Activated CD8-positive, alpha-beta T cell treated with anti-CD3 and anti-CD28 coated beads for 36 hours (primary cell): ENCODE data around the gene TBC1D14. TPM values are rescaled to one million over a fixed set of nuclear protein-coding genes. Genes with fewer than 3 reads are reported as not detected.

Source experiments
- ATAC-seq: fragments of 200-7000 bp; cut with Tn5 transposase; one replicate; pipeline ENCODE4 v1.10.0; 2021; ENCODE audit warnings: mild to moderate bottlenecking, moderate library complexity
- CTCF ChIA-PET: fragments of 350-600 bp; sonication (Branson Sonifier 250); formaldehyde crosslinking; loops from one replicate; lab custom pipeline; 2021; ENCODE audit warnings: antibody characterized with exemption; lab: Charles Lee
- POLR2A ChIA-PET: fragments of 350-600 bp; sonication (Branson Sonifier 250); formaldehyde crosslinking; loops from one replicate; lab custom pipeline; 2021; ENCODE audit warnings: antibody characterized with exemption; lab: Charles Lee
- DNase-seq: peaks from one replicate; pipeline ENCODE4 v3.0.0-alpha.2; 2020
- H3K27ac Mint-ChIP-seq: one replicate; pipeline ENCODE4 v1.8.0; 2021; ENCODE audit warnings: mild to moderate bottlenecking, mixed read lengths
- H3K27me3 Mint-ChIP-seq: one replicate; pipeline ENCODE4 v1.8.0; 2021; ENCODE audit warnings: mixed read lengths
- H3K36me3 Mint-ChIP-seq: one replicate; pipeline ENCODE4 v1.8.0; 2021; ENCODE audit warnings: low read depth, mixed read lengths
- H3K4me1 Mint-ChIP-seq: one replicate; pipeline ENCODE4 v1.8.0; 2021; ENCODE audit warnings: low read depth, mixed read lengths
- H3K4me3 Mint-ChIP-seq: one replicate; pipeline ENCODE4 v1.8.0; 2021; ENCODE audit warnings: mild to moderate bottlenecking, moderate library complexity, mixed read lengths
- H3K9me3 Mint-ChIP-seq: one replicate; pipeline ENCODE4 v1.8.0; 2021; ENCODE audit warnings: mixed read lengths
- CTCF ChIP-seq: fragments of 200-600 bp; IDR thresholded peaks from one replicate; pipeline ENCODE4 v1.8.0; 2022; ENCODE audit warnings: antibody characterized with exemption, mild to moderate bottlenecking
- intact Hi-C: fragments of 100-400 bp; cut with micrococcal nuclease; formaldehyde crosslinking; loops from one replicate; pipeline ENCODE4 v1.10.0; 2022
- total RNA-seq, 2 experiments: library from RNA; stranded (reverse); gene quantifications; one replicate each; pipeline ENCODE4 v1.2.3, GENCODE V29; 2021

Gene TBC1D14
- total RNA-seq, 2 experiments from 2014 or later = 34.7 to 36.3 TPM

GRCh38 chr4:6918338-6918737 lies 8.7 kb downstream of the TBC1D14 start:
- H3K4me1 Mint-ChIP-seq = peaks cover 64% of the 10 kb centered on the region
- ChIA-PET POLR2A (interaction anchor here (1.1 to 1.6 kb wide), 2 partner anchors 10 to 231 kb away, joined by 4 read pairs; no protein-coding TSS in a partner anchor), CTCF (interaction anchor here (1.2 to 2.4 kb wide), 3 partner anchors 10 to 200 kb away, joined by 3 to 12 read pairs (median 4); no protein-coding TSS in a partner anchor)
- H3K36me3 Mint-ChIP-seq = peaks cover 13% of the 10 kb centered on the region
- ATAC-seq = no peak
- intact Hi-C loops = loop anchor here (5.0 kb wide), 1 partner anchor 149 kb away; the partner anchor contains the start of gene GRPEL1
- no peaks in the 10 kb centered on the region for H3K27me3 Mint-ChIP-seq
- no peaks in the 10 kb centered on the region for H3K9me3 Mint-ChIP-seq
- H3K27ac Mint-ChIP-seq = peak overlapping the region; percentile 88
- peak; percentile 26 for DNase-seq
- no peak for TF ChIP-seq CTCF
- H3K4me3 Mint-ChIP-seq = peak overlapping the region; percentile 41

GRCh38 chr4:6920171-6920570 lies 10.5 kb downstream of the TBC1D14 start:
- DNase-seq (no peak), ATAC-seq (no peak)
- Mint-ChIP-seq H3K4me1 (peaks cover 65% of the 10 kb centered on the region), H3K4me3 (no peak overlapping the region), H3K36me3 (peaks cover 30% of the 10 kb centered on the region), H3K27ac (peak overlapping the region; percentile 49), H3K27me3 (no peaks in the 10 kb centered on the region), H3K9me3 (no peaks in the 10 kb centered on the region)
- TF ChIP-seq CTCF = no peak
- CTCF ChIA-PET = no interaction called here
- POLR2A ChIA-PET = no interaction called here
- intact Hi-C loops = no loop called here

GRCh38 chr4:6923507-6923906 lies 13.9 kb downstream of the TBC1D14 start:
- ChIA-PET CTCF (interaction anchor here (1.0 to 3.0 kb wide), 3 partner anchors 11 to 147 kb away, joined by 3 to 7 read pairs (median 4); no protein-coding TSS in a partner anchor), POLR2A (interaction anchor here (0.5 to 1.8 kb wide), 5 partner anchors 10 to 159 kb away, joined by 3 to 7 read pairs (median 3); no protein-coding TSS in a partner anchor)
- no peak for TF ChIP-seq CTCF
- H3K27me3 Mint-ChIP-seq = no peaks in the 10 kb centered on the region
- no peaks in the 10 kb centered on the region for H3K9me3 Mint-ChIP-seq
- peaks cover 68% of the 10 kb centered on the region for H3K4me1 Mint-ChIP-seq
- no peak for DNase-seq
- ATAC-seq = no peak
- H3K4me3 Mint-ChIP-seq = no peak overlapping the region
- no peak overlapping the region for H3K27ac Mint-ChIP-seq
- intact Hi-C loops = no loop called here
- peaks cover 43% of the 10 kb centered on the region for H3K36me3 Mint-ChIP-seq

- H3K27me3 Mint-ChIP-seq = no peaks in the 10 kb centered on the region
- no peak overlapping the region for H3K4me3 Mint-ChIP-seq
- no peaks in the 10 kb centered on the region for H3K9me3 Mint-ChIP-seq
- TF ChIP-seq CTCF = no peak
- CTCF ChIA-PET = interaction anchor here (1.8 to 3.0 kb wide), 2 partner anchors 50 to 146 kb away, joined by 3 to 7 read pairs; no protein-coding TSS in a partner anchor
- DNase-seq = no peak
- peaks cover 72% of the 10 kb centered on the region for H3K4me1 Mint-ChIP-seq
- peaks cover 39% of the 10 kb centered on the region for H3K36me3 Mint-ChIP-seq
- POLR2A ChIA-PET = interaction anchor here (1.6 to 1.8 kb wide), 2 partner anchors 10 to 16 kb away, joined by 4 to 7 read pairs; no protein-coding TSS in a partner anchor
- ATAC-seq = no peak
- intact Hi-C loops = no loop called here
- no peak overlapping the region for H3K27ac Mint-ChIP-seq
Observed at GRCh38 chr4:6924361-6924779, 14.7 kb downstream of the TBC1D14 start.

- no peaks in the 10 kb centered on the region for H3K9me3 Mint-ChIP-seq
- peak overlapping the region; percentile 40 for H3K4me3 Mint-ChIP-seq
- no peaks in the 10 kb centered on the region for H3K27me3 Mint-ChIP-seq
- peaks cover 39% of the 10 kb centered on the region for H3K36me3 Mint-ChIP-seq
- ATAC-seq = peak; percentile 22
- POLR2A ChIA-PET = interaction anchor here (1.2 to 2.2 kb wide), 3 partner anchors 12 to 142 kb away, joined by 5 to 13 read pairs (median 6); partner anchors contain the start of genes GRPEL1 and TBC1D14
- intact Hi-C loops = no loop called here
- H3K4me1 Mint-ChIP-seq = peaks cover 72% of the 10 kb centered on the region
- CTCF ChIA-PET = interaction anchor here (1.1 to 2.0 kb wide), 5 partner anchors 8 to 206 kb away, joined by 3 to 8 read pairs (median 4); partner anchors contain the start of gene TBC1D14
- TF ChIP-seq CTCF = no peak
- H3K27ac Mint-ChIP-seq = peak overlapping the region; percentile 77
- peak; percentile 35 for DNase-seq
Observed at GRCh38 chr4:6925357-6925836, 15.8 kb downstream of the TBC1D14 start.
